ENCODE results near the gene KCNN1.
A peak's percentile ranks its signal among the peaks of the same experiment; 100 is the strongest.

Gene KCNN1

DNA sequence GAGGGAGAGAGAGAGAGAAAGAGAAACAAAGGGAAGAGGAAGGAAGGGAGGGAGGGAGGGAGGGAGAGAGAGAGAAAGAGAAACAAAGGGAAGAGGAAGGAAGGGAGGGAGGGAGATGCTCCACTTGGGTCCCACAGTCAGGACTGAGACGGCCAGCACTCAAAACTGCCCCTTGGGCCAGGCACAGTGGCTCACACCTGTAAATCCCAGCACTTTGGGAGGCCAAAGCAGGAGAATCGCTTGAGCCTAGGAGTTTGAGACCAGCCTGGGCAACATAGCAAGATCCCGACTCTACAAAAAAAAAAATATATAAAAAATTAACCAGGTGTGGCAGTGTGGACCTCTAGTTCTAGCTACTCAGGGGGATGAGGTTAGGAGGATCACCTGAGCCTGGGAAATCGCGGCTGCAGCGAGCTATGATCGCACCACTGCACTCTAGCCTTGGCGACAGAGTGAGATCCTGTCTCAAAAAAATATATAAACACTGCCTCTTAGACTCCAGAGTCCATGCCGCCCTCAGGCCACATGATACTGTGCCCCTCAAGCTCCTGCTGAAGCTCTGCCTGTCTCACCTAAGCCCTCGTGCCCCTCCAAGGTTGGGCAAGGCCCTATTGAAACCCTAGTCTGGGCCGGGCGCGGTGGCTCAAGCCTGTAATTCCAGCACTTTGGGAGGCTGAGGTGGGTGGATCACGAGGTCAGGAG lies 49.5 kb downstream of the KCNN1 start:
- no peak overlapping the region for H2AFZ ChIP-seq (ENCODE audit: low read depth, low read length)
- no peak overlapping the region for H3K14ac ChIP-seq (ENCODE audit: low read length in 2 of 2)
- no peak overlapping the region for H3K4me3 ChIP-seq (ENCODE audit: insufficient read depth in 1 of 2, low read depth in 1 of 2, low read length in 2 of 2)
- H2BK5ac ChIP-seq (ENCODE audit: low read depth, low read length, poor library complexity, severe bottlenecking) = no peak overlapping the region
- H3K4me1 ChIP-seq (ENCODE audit: control insufficient read depth, insufficient read depth, low read depth, low read length) = peaks cover 33% of the 10 kb centered on the region
- no peaks in the 10 kb centered on the region for H3K9me3 ChIP-seq (ENCODE audit: control insufficient read depth, low read length)
- H4K91ac ChIP-seq (ENCODE audit: low read length) = no peak overlapping the region
- DNase-seq = no peak
- 93% methylated on average over 12 of the region's 14 CpGs for WGBS
- H2BK15ac ChIP-seq (ENCODE audit: low read depth, poor library complexity, severe bottlenecking) = no peak overlapping the region
- H3K4ac ChIP-seq (ENCODE audit: low read depth in 1 of 2, low read length in 2 of 2) = no peak overlapping the region
- H3K36me3 ChIP-seq (ENCODE audit: control insufficient read depth in 1 of 2, insufficient read depth in 2 of 2, low read depth in 1 of 2, low read length in 2 of 2) = peaks cover 5 to 30% of the 10 kb centered on the region in 2 experiments
- H4K8ac ChIP-seq (ENCODE audit: low read length) = no peak overlapping the region
- H3K27ac ChIP-seq (ENCODE audit: low read length, poor library complexity, severe bottlenecking) = no peak overlapping the region
- no peaks in the 10 kb centered on the region for H3K79me1 ChIP-seq (replicated peaks; ENCODE audit: low read length, poor library complexity, severe bottlenecking)
- no peak overlapping the region for H2AK5ac ChIP-seq (ENCODE audit: low read length, severe bottlenecking)
- peak overlapping the region in 1 of 2 experiments; percentile 34 for H3K23ac ChIP-seq (ENCODE audit: low read length in 2 of 2)
- no peak overlapping the region for H2BK120ac ChIP-seq (ENCODE audit: low read depth, low read length)
- H3K4me2 ChIP-seq (ENCODE audit: low read length, poor library complexity, severe bottlenecking) = no peak overlapping the region
- H3K18ac ChIP-seq (ENCODE audit: low read depth in 1 of 2, low read length in 2 of 2) = no peak overlapping the region
- no peaks in the 10 kb centered on the region for H3K27me3 ChIP-seq (ENCODE audit: control insufficient read depth in 1 of 2, insufficient read depth in 1 of 2, low read length in 2 of 2)
- H3K9ac ChIP-seq (ENCODE audit: low read length) = no peak overlapping the region
- H2BK12ac ChIP-seq (ENCODE audit: low read length in 2 of 2) = peak overlapping the region in 1 of 2 experiments; percentile 29

DNA sequence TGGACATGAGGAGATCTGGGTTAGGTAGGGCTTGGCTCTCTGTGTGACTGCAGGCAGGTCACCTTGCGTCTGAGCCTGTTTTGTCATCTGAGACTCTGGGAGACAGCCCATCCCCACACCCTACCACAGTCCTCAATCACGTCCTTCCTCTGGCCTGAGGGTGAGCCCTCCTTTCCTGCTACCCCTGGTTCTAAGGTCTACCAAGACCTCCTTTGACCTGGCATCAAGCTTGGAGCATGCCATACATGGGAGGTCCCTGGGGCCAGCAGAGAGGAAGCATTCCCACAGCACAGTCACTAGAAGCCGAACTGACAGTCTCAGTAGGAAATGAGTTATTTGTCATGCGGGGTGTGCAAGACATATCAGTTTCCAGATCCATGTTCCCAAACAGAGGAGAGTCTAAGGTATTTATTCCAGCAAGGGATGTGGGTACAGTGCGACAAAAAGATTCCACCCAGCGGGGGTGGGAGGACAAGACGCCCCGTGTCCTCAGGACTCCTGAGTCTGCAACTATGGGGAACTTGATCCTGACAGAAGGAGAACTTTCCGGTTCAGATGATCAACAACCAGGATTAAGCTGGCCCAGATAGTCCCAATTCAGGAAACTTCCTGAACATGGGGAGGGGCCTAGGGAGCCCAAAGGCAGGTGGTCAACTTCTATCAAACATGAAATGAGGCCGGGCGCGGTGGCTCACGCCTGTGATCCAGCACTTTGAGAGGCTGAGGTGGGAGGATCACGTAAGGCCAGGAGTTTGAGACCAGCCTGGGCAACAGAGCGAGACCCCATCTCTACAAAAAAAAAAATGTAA lies 50.6 kb downstream of the KCNN1 start:
- H3K18ac ChIP-seq (ENCODE audit: low read depth in 1 of 2, low read length in 2 of 2) = peak overlapping the region; percentile 50 to 64
- no peaks in the 10 kb centered on the region for H3K27me3 ChIP-seq (ENCODE audit: control insufficient read depth in 1 of 2, insufficient read depth in 1 of 2, low read length in 2 of 2)
- 81% methylated on average over 15 of the region's 15 CpGs for WGBS
- H3K14ac ChIP-seq (ENCODE audit: low read length in 2 of 2) = peak overlapping the region in 1 of 2 experiments; percentile 76
- no peak overlapping the region for H3K4me3 ChIP-seq (ENCODE audit: insufficient read depth in 1 of 2, low read depth in 1 of 2, low read length in 2 of 2)
- H3K23ac ChIP-seq (ENCODE audit: low read length in 2 of 2) = peak overlapping the region in 1 of 2 experiments; percentile 41
- H3K4me1 ChIP-seq (ENCODE audit: control insufficient read depth, insufficient read depth, low read depth, low read length) = peaks cover 40% of the 10 kb centered on the region
- H3K79me1 ChIP-seq (replicated peaks; ENCODE audit: low read length, poor library complexity, severe bottlenecking) = no peaks in the 10 kb centered on the region
- H3K9ac ChIP-seq (ENCODE audit: low read length) = no peak overlapping the region
- peaks cover 5 to 21% of the 10 kb centered on the region in 2 experiments for H3K36me3 ChIP-seq (ENCODE audit: control insufficient read depth in 1 of 2, insufficient read depth in 2 of 2, low read depth in 1 of 2, low read length in 2 of 2)
- H3K4me2 ChIP-seq (ENCODE audit: low read length, poor library complexity, severe bottlenecking) = no peak overlapping the region
- H2BK120ac ChIP-seq (ENCODE audit: low read depth, low read length) = peak overlapping the region; percentile 21
- H3K9me3 ChIP-seq (ENCODE audit: control insufficient read depth, low read length) = no peaks in the 10 kb centered on the region
- DNase-seq = no peak
- no peak overlapping the region for H2AK5ac ChIP-seq (ENCODE audit: low read length, severe bottlenecking)
- H4K91ac ChIP-seq (ENCODE audit: low read length) = peak overlapping the region; percentile 44
- no peak overlapping the region for H2BK5ac ChIP-seq (ENCODE audit: low read depth, low read length, poor library complexity, severe bottlenecking)
- peak overlapping the region; percentile 47 for H2AFZ ChIP-seq (ENCODE audit: low read depth, low read length)
- H3K27ac ChIP-seq (ENCODE audit: low read length, poor library complexity, severe bottlenecking) = no peak overlapping the region
- peak overlapping the region; percentile 59 to 70 for H3K4ac ChIP-seq (ENCODE audit: low read depth in 1 of 2, low read length in 2 of 2)
- no peak overlapping the region for H2BK15ac ChIP-seq (ENCODE audit: low read depth, poor library complexity, severe bottlenecking)
- peak overlapping the region; percentile 33 for H4K8ac ChIP-seq (ENCODE audit: low read length)
- peak overlapping the region in 1 of 2 experiments; percentile 90 for H2BK12ac ChIP-seq (ENCODE audit: low read length in 2 of 2)

DNA sequence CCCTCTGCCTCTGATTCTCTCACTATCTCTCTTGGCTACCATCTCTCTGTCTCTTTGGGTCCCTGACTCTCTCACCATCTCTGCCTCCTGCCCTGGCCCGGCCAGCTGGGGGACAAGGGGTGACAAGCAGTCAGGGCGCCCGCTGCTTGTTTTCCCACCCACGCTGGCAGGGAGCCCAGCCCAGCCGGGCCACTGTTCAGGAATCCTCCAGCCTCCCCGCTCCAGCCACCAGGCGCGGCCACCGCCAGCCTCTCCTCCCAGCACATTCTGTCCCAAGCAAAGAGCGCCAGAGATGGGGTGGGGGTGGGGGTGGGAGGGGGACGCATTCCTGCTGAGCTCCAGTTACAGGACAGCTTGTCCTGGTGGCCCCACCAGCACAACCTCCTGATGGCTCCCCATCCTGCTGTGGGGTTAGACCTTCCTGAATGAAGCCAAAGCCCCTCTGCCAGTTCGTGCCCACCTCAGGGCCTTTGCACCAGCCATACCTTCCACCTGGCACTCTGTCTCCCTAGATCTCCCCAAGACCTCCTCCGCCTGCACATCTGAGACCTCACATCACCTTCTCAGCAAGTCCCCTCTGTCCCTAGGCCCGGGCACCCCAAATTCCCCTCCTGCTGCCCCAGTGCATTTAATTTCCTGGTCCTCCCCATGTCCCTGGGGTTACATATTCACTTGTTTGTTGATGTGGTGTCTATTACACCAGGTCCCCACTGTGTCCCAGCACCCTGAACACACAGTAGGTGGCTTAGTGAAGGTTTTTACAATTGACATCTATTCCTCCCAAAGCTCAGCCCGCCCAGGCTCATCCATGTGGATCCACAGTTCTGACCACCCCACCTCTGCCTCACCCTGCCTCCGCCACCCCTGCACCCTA lies 53.5 kb downstream of the KCNN1 start:
- no peaks in the 10 kb centered on the region for H3K27me3 ChIP-seq (ENCODE audit: control insufficient read depth in 1 of 2, insufficient read depth in 1 of 2, low read length in 2 of 2)
- no peak overlapping the region for H2BK5ac ChIP-seq (ENCODE audit: low read depth, low read length, poor library complexity, severe bottlenecking)
- H3K4me2 ChIP-seq (ENCODE audit: low read length, poor library complexity, severe bottlenecking) = no peak overlapping the region
- no peak overlapping the region for H2AFZ ChIP-seq (ENCODE audit: low read depth, low read length)
- peak overlapping the region; percentile 33 for H2BK15ac ChIP-seq (ENCODE audit: low read depth, poor library complexity, severe bottlenecking)
- peak overlapping the region; percentile 86 for H2AK5ac ChIP-seq (ENCODE audit: low read length, severe bottlenecking)
- no peak overlapping the region for H3K4me3 ChIP-seq (ENCODE audit: insufficient read depth in 1 of 2, low read depth in 1 of 2, low read length in 2 of 2)
- peak overlapping the region; percentile 71 for H2BK120ac ChIP-seq (ENCODE audit: low read depth, low read length)
- H3K14ac ChIP-seq (ENCODE audit: low read length in 2 of 2) = peak overlapping the region in 1 of 2 experiments; percentile 23
- no peak overlapping the region for H3K27ac ChIP-seq (ENCODE audit: low read length, poor library complexity, severe bottlenecking)
- peaks cover 36% of the 10 kb centered on the region for H3K4me1 ChIP-seq (ENCODE audit: control insufficient read depth, insufficient read depth, low read depth, low read length)
- H3K9ac ChIP-seq (ENCODE audit: low read length) = no peak overlapping the region
- peaks cover 0 to 3% of the 10 kb centered on the region in 2 experiments for H3K36me3 ChIP-seq (ENCODE audit: control insufficient read depth in 1 of 2, insufficient read depth in 2 of 2, low read depth in 1 of 2, low read length in 2 of 2)
- H3K23ac ChIP-seq (ENCODE audit: low read length in 2 of 2) = no peak overlapping the region
- H4K91ac ChIP-seq (ENCODE audit: low read length) = peak overlapping the region; percentile 67
- no peaks in the 10 kb centered on the region for H3K79me1 ChIP-seq (replicated peaks; ENCODE audit: low read length, poor library complexity, severe bottlenecking)
- peak overlapping the region; percentile 62 to 72 for H3K18ac ChIP-seq (ENCODE audit: low read depth in 1 of 2, low read length in 2 of 2)
- 73% methylated on average over 9 of the region's 16 CpGs for WGBS
- no peaks in the 10 kb centered on the region for H3K9me3 ChIP-seq (ENCODE audit: control insufficient read depth, low read length)
- peak; percentile 57 for DNase-seq
- peak overlapping the region; percentile 86 to 100 for H2BK12ac ChIP-seq (ENCODE audit: low read length in 2 of 2)
- H3K4ac ChIP-seq (ENCODE audit: low read depth in 1 of 2, low read length in 2 of 2) = peak overlapping the region; percentile 69 to 86
- H4K8ac ChIP-seq (ENCODE audit: low read length) = peak overlapping the region; percentile 95

Data from mesenchymal stem cell (in vitro differentiated cells and primary cell).